Subcutaneous abdominal adipose tissue (tissue), 5 donors: ENCODE data around the gene GSN.
A peak's percentile ranks its signal among the peaks of the same experiment; 100 is the strongest.

Experiments
- H3K27ac ChIP-seq: one replicate; pipeline ENCODE4 v1.7.0; 2013; ENCODE audit warnings: low read depth, mild to moderate bottlenecking, inconsistent platforms, low read length, moderate library complexity
- H3K27me3 ChIP-seq, 5 donors: one replicate each; pipeline ENCODE4 v1.7.0; 2013; ENCODE audit warnings: low read length in 5 of 5, inconsistent platforms in 1 of 5; ENCODE audit not compliant: control insufficient read depth in 5 of 5, insufficient read depth in 4 of 5
- H3K36me3 ChIP-seq, 5 donors: one replicate each; pipeline ENCODE4 v1.7.0; 2013; ENCODE audit warnings: low read length in 5 of 5; ENCODE audit not compliant: control insufficient read depth in 5 of 5, insufficient read depth in 5 of 5
- H3K4me1 ChIP-seq, 5 donors: one replicate each; pipeline ENCODE4 v1.7.0; 2013; ENCODE audit warnings: low read length in 5 of 5, mild to moderate bottlenecking in 3 of 5, moderate library complexity in 1 of 5; ENCODE audit not compliant: control insufficient read depth in 5 of 5, insufficient read depth in 5 of 5
- H3K4me3 ChIP-seq, 5 donors: one replicate each; pipeline ENCODE4 v1.7.0; 2013; ENCODE audit warnings: low read length in 5 of 5, low read depth in 1 of 5
- H3K9ac ChIP-seq, 5 donors: one replicate each; pipeline ENCODE4 v1.7.0; 2013; ENCODE audit warnings: low read length in 5 of 5, mild to moderate bottlenecking in 4 of 5, moderate library complexity in 3 of 5
- H3K9me3 ChIP-seq, 5 donors: one replicate each; pipeline ENCODE4 v1.7.0; 2013; ENCODE audit warnings: low read length in 5 of 5; ENCODE audit not compliant: control insufficient read depth in 5 of 5
- donor health status: healthy.
- donor health status: healthy.
- donor health status: healthy.
- donor health status: healthy.
- donor health status: healthy.

The GSN gene

GRCh38 chr9:121267689-121268597, at the start of gene GSN:
GSN (plus strand) TSS chr9:121268162; CDS start chr9:121301972, 33,810 bp downstream.
- H3K9me3 ChIP-seq = no peaks in the 10 kb centered on the region
- no peaks in the 10 kb centered on the region for H3K27me3 ChIP-seq
- H3K9ac ChIP-seq = peak within 1 kb of the TSS; percentile 38 to 76 (median 71)
- peak within 1 kb of the TSS; percentile 69 for H3K27ac ChIP-seq
- H3K4me3 ChIP-seq = peak within 1 kb of the TSS; percentile 74 to 88 (median 80)
- H3K4me1 ChIP-seq = peaks cover 12 to 64% (median 54%) of the 10 kb centered on the region in 5 donors
- no peaks in the 10 kb centered on the region for H3K36me3 ChIP-seq

GRCh38 chr9:121218357-121219027, 49.5 kb upstream of the GSN start:
- H3K9me3 ChIP-seq = no peaks in the 10 kb centered on the region
- no peak overlapping the region for H3K4me3 ChIP-seq
- H3K27ac ChIP-seq = no peak overlapping the region
- no peaks in the 10 kb centered on the region for H3K27me3 ChIP-seq
- H3K4me1 ChIP-seq = peaks cover 0 to 7% (median 5%) of the 10 kb centered on the region in 5 donors
- no peak overlapping the region for H3K9ac ChIP-seq
- no peaks in the 10 kb centered on the region for H3K36me3 ChIP-seq

GRCh38 chr9:121219530-121219929, 48.4 kb upstream of the GSN start:
- no peak overlapping the region for H3K4me3 ChIP-seq
- H3K27me3 ChIP-seq = no peaks in the 10 kb centered on the region
- H3K4me1 ChIP-seq = peaks cover 0 to 7% (median 5%) of the 10 kb centered on the region in 5 donors
- H3K9me3 ChIP-seq = no peaks in the 10 kb centered on the region
- H3K36me3 ChIP-seq = no peaks in the 10 kb centered on the region
- no peak overlapping the region for H3K27ac ChIP-seq
- no peak overlapping the region for H3K9ac ChIP-seq

- Histone ChIP-seq H3K4me1 (peaks cover 0 to 7% (median 5%) of the 10 kb centered on the region in 5 donors), H3K36me3 (no peaks in the 10 kb centered on the region), H3K27ac (no peak overlapping the region)
Observed at GRCh38 chr9:121220996-121221663, 46.8 kb upstream of the GSN start.

GRCh38 chr9:121221664-121222055, 46.3 kb upstream of the GSN start:
- H3K4me1 ChIP-seq = peaks cover 0 to 7% (median 5%) of the 10 kb centered on the region in 5 donors
- no peak overlapping the region for H3K9ac ChIP-seq

More at GRCh38 chr9:121220996-121221663, 46.8 kb upstream of the GSN start:
- H3K9ac ChIP-seq = no peak overlapping the region
- no peak overlapping the region for H3K4me3 ChIP-seq
- H3K27me3 ChIP-seq = no peaks in the 10 kb centered on the region
- H3K9me3 ChIP-seq = no peaks in the 10 kb centered on the region

GRCh38 chr9:121222524-121223171, 45.3 kb upstream of the GSN start:
- H3K9ac ChIP-seq = no peak overlapping the region

More at GRCh38 chr9:121221664-121222055, 46.3 kb upstream of the GSN start:
- Histone ChIP-seq H3K27me3 (no peaks in the 10 kb centered on the region), H3K36me3 (no peaks in the 10 kb centered on the region), H3K9me3 (no peaks in the 10 kb centered on the region), H3K4me3 (no peak overlapping the region), H3K27ac (no peak overlapping the region)

GRCh38 chr9:121225240-121225639, 42.7 kb upstream of the GSN start:
- H3K27ac ChIP-seq = no peak overlapping the region
- H3K9ac ChIP-seq = no peak overlapping the region
- H3K4me1 ChIP-seq = peaks cover 0 to 7% (median 5%) of the 10 kb centered on the region in 5 donors
- no peaks in the 10 kb centered on the region for H3K36me3 ChIP-seq
- H3K27me3 ChIP-seq = no peaks in the 10 kb centered on the region
- H3K9me3 ChIP-seq = no peaks in the 10 kb centered on the region
- no peak overlapping the region for H3K4me3 ChIP-seq

More at GRCh38 chr9:121222524-121223171, 45.3 kb upstream of the GSN start:
- H3K27me3 ChIP-seq = no peaks in the 10 kb centered on the region
- peaks cover 0 to 7% (median 5%) of the 10 kb centered on the region in 5 donors for H3K4me1 ChIP-seq
- no peak overlapping the region for H3K27ac ChIP-seq
- peak overlapping the region in 2 of 5 donors; percentile 3 to 29 for H3K4me3 ChIP-seq
- H3K9me3 ChIP-seq = no peaks in the 10 kb centered on the region
- H3K36me3 ChIP-seq = no peaks in the 10 kb centered on the region

GRCh38 chr9:121226175-121226574, 41.8 kb upstream of the GSN start:
- no peak overlapping the region for H3K27ac ChIP-seq
- H3K36me3 ChIP-seq = no peaks in the 10 kb centered on the region
- no peak overlapping the region for H3K4me3 ChIP-seq
- no peaks in the 10 kb centered on the region for H3K27me3 ChIP-seq
- no peaks in the 10 kb centered on the region for H3K9me3 ChIP-seq
- H3K9ac ChIP-seq = no peak overlapping the region
- peaks cover 0 to 7% (median 5%) of the 10 kb centered on the region in 5 donors for H3K4me1 ChIP-seq

- Histone ChIP-seq H3K9me3 (no peaks in the 10 kb centered on the region), H3K4me3 (no peak overlapping the region), H3K36me3 (no peaks in the 10 kb centered on the region), H3K27ac (no peak overlapping the region), H3K9ac (no peak overlapping the region), H3K27me3 (no peaks in the 10 kb centered on the region), H3K4me1 (peaks cover 0 to 2% (median 0%) of the 10 kb centered on the region in 5 donors)
Observed at GRCh38 chr9:121227862-121228261, 40.1 kb upstream of the GSN start.
